ENCODE measurements around the gene WDR1. TPM values are rescaled to one million over a fixed set of nuclear protein-coding genes. Genes with fewer than 3 reads are reported as not detected.

The WDR1 gene
- polyA plus RNA-seq, 6 donors from 2014 or later, result 145 to 210 (median 186) TPM

- H3K4me3 Mint-ChIP-seq, result peak overlapping the region in 3 of 8 donors; percentile 5 to 41 (median 17)
- H3K27ac Mint-ChIP-seq, result peak overlapping the region in 2 of 6 donors; percentile 9 to 10
- H3K9me3 Mint-ChIP-seq, result no peaks in the 10 kb centered on the region
- H3K27me3 Mint-ChIP-seq, result peaks cover 0 to 24% (median 0%) of the 10 kb centered on the region in 3 donors
- H3K4me1 Mint-ChIP-seq, result peaks cover 11 to 22% (median 13%) of the 10 kb centered on the region in 3 donors
- H3K36me3 Mint-ChIP-seq, result no peaks in the 10 kb centered on the region
- peak; percentile 58 to 83 for ATAC-seq (ENCODE audit: low read depth in 2 of 2)
- no peak for DNase-seq
Measured at GRCh38 chr4:10033191-10033881, 83.3 kb downstream of the WDR1 start.

DNA sequence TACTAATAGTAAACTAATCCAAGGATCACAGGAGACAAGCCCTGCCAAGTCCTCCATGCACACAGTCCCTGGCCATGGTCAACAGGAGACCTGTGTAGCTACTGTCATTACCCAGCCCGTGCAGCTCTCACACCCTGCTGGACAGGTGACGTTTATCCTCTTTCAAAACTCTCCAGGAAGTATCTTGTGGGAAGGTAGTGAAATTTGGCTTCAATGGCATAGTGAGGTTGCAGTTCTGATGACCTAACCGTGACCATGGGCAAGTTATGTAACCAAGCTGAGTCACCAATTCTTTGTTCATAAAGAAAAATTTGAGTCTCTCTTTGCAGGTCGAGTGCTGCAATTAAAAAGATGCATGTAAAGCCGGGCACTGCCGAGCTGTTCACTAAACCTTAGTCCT is 84.0 kb downstream of the WDR1 start:
- DNase-seq, result no peak
- peaks cover 11 to 22% (median 13%) of the 10 kb centered on the region in 3 donors for H3K4me1 Mint-ChIP-seq
- H3K9me3 Mint-ChIP-seq, result no peaks in the 10 kb centered on the region
- H3K36me3 Mint-ChIP-seq, result no peaks in the 10 kb centered on the region
- no peak for ATAC-seq (ENCODE audit: low read depth in 2 of 2)
- peaks cover 0 to 29% (median 5%) of the 10 kb centered on the region in 3 donors for H3K27me3 Mint-ChIP-seq
- no peak overlapping the region for H3K4me3 Mint-ChIP-seq
- peak overlapping the region in 1 of 6 donors; percentile 4 for H3K27ac Mint-ChIP-seq

DNA sequence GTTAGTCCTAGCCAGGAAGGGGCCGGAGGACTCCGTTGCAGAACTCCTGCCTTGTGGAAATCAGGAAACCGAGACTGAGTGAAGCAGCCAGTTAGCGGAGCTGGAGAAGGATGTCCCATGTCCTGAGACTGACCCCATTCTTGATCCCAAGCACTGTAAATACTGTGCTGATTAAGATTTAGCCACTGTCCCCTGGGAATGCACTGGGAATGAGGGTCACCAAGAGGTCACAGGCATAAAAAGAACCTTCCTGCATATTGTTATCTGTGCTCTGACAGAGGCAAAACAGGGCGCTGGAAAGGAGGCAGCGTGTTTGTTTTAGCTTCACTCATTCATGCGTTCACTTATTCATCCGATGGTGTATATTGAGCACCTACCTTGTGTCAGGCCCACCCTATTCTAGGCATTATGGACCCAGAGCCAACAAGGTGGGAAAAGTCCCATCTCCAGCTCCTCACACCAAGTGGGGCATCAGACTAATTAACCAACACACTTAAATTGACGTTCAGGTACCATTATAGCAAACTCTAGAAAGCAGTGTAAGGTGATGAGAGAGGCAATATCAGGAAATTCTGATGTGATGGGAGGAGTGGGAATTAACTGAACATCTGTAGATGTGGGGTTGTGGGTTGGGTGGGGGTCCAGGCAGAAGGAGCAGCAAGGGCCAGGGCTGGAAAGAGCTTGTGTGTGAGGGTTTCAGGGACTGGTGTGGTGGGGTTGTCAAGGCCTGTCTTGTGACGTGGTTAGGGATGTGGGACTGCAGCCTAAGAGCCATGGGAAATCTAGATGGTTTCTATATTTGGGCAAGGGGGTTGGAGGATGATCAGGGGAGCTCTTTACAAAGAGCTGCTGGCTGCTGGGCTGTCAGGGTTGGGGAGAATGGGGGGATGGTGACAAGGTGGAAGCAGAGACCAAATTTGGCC is 84.7 kb downstream of the WDR1 start:
- ATAC-seq (ENCODE audit: low read depth in 2 of 2) (no peak), DNase-seq (no peak)
- Mint-ChIP-seq H3K27ac (peak overlapping the region in 1 of 6 donors; percentile 29), H3K4me3 (no peak overlapping the region), H3K9me3 (no peaks in the 10 kb centered on the region), H3K4me1 (peaks cover 11 to 22% (median 13%) of the 10 kb centered on the region in 3 donors), H3K27me3 (peaks cover 4 to 36% (median 12%) of the 10 kb centered on the region in 3 donors), H3K36me3 (no peaks in the 10 kb centered on the region)

DNA sequence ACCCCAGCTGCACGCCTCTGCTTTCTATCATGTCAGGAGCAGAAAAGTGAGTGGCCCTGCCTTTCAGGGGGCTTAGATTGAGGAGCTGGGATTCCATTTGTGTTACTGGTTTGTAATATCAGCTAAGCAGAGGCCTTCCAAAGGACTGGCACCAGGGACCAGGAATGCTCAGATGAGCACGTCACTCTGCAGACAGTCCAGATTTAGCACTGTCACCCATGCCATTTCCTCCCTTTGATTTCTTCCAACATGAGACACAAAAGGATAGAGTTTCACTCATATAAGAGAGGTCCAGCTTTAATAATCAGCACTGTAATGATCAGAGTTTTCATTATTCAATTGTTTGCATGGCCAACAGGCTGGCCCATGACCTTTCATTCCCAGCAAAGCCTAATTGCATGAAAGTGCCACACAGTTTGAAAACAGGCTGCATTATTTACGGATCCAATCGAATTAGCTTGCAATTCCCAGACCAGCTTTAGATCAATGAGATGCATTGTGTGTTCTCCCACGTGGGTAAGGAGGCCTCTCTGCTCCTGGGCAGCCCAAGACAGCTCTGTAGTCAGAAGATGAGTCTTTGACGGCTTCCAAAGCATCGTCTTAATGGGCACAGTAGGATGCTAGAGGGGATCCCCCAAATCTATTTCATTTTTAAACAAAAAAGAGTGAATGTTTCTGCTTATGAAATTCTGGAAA is 85.5 kb downstream of the WDR1 start:
- Mint-ChIP-seq H3K4me3 (no peak overlapping the region), H3K9me3 (no peaks in the 10 kb centered on the region), H3K27ac (peak overlapping the region in 1 of 6 donors; percentile 29), H3K36me3 (no peaks in the 10 kb centered on the region), H3K4me1 (peaks cover 11 to 22% (median 13%) of the 10 kb centered on the region in 3 donors), H3K27me3 (peaks cover 4 to 40% (median 17%) of the 10 kb centered on the region in 3 donors)
- DNase-seq (no peak), ATAC-seq (ENCODE audit: low read depth in 2 of 2) (no peak)

DNA sequence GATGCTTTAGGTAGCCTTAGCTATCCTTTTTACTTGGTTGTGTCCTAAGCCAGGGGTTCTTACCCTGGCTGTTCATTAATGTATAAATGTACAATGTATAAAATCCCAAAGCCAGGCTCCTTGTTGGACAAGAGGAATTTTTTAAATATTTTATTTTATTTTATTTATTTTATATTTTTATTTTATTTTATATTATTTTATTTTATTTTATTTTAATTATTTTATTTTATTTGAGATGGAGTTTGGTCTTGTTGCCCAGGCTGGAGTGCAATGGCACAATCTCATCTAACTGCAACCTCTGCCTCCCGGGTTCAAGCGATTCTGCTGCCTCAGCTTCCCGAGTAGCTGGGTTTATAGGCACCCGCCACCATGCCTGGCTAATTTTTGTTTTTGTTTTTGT is 87.2 kb downstream of the WDR1 start:
- Mint-ChIP-seq H3K36me3 (no peaks in the 10 kb centered on the region), H3K27ac (no peak overlapping the region), H3K4me3 (no peak overlapping the region), H3K27me3 (peaks cover 4 to 40% (median 23%) of the 10 kb centered on the region in 3 donors), H3K4me1 (peaks cover 11 to 22% (median 13%) of the 10 kb centered on the region in 3 donors), H3K9me3 (no peaks in the 10 kb centered on the region)
- no peak for ATAC-seq (ENCODE audit: low read depth in 2 of 2)
- DNase-seq, result no peak

DNA sequence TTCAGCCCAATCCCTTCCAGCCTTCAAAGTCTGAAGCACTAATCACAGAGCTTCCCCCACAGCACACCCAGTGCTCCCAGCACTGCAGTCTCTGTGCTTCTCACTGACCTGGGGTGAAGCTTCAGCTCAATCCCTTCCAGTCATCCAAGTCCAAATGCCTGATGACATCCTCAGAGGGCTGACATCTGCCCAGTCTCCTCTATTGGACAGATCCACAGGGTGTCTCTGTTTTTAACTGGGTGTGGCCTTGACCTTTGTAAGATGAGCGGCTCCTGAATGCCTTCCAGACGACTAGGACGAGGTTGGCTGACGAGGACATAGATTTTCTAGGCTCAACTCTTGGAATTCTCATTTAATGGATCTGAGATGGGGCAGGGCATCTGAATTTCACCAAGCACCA is 87.7 kb downstream of the WDR1 start:
- Mint-ChIP-seq H3K9me3 (no peaks in the 10 kb centered on the region), H3K4me3 (no peak overlapping the region), H3K27ac (no peak overlapping the region), H3K36me3 (no peaks in the 10 kb centered on the region), H3K27me3 (peaks cover 4 to 40% (median 23%) of the 10 kb centered on the region in 3 donors), H3K4me1 (peaks cover 12 to 24% (median 15%) of the 10 kb centered on the region in 3 donors)
- ATAC-seq (ENCODE audit: low read depth in 2 of 2), result no peak
- DNase-seq, result no peak

DNA sequence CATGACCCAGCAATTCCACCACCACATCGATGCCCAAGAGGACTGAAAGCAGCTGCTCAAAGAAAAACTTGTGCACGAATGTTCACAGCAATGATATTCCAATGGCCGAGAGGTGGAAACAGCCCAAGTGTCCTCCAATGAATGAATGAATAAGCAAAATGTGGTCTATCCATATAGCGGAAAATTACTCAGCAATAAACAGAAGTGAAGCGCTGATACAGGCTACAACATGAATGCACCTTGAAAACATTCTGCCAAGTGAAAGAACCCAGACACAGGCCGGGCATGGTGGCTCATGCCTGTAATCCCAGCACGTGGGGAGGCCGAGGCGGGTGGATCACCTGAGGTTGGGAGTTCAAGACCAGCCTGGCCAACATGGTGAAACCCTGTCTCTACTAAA is 90.1 kb downstream of the WDR1 start:
- Mint-ChIP-seq H3K27me3 (peaks cover 4 to 23% (median 21%) of the 10 kb centered on the region in 3 donors), H3K4me1 (peaks cover 19 to 23% (median 22%) of the 10 kb centered on the region in 3 donors), H3K27ac (no peak overlapping the region), H3K9me3 (no peaks in the 10 kb centered on the region), H3K36me3 (no peaks in the 10 kb centered on the region), H3K4me3 (no peak overlapping the region)
- ATAC-seq (ENCODE audit: low read depth in 2 of 2), result no peak
- DNase-seq, result no peak

DNA sequence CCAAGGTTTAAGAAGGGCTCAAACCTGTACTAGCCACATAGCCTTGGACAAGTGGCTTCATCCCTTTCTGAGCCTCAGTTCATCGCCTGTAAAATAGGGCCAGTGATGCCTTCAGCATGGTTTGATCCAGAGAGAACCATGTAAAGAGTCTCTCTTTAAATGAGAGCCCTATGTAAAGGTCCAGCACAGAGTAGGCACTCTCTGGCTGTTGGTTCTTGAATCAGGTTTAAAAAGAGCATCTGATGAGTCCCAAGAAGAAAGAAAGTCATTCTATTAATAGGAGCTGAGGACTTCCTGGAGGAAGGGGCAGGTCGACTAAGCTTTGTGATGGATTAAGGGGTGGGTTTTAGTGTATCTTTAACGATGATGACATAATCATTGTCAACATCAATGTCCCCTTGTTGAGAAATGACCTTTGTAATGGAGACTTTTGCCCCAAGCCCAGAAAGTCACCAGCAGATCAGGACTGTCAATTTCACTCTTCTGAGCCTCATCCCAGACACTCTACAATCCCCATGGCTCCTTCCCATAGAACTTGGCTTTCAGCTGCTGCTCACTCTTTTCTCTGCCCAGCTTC is 91.3 kb downstream of the WDR1 start:
- DNase-seq (no peak), ATAC-seq (ENCODE audit: low read depth in 2 of 2) (no peak)
- H3K4me1 Mint-ChIP-seq, result peaks cover 22 to 33% (median 23%) of the 10 kb centered on the region in 3 donors
- no peak overlapping the region for H3K27ac Mint-ChIP-seq
- H3K27me3 Mint-ChIP-seq, result peaks cover 4 to 23% (median 21%) of the 10 kb centered on the region in 3 donors
- no peaks in the 10 kb centered on the region for H3K9me3 Mint-ChIP-seq
- H3K36me3 Mint-ChIP-seq, result no peaks in the 10 kb centered on the region
- no peak overlapping the region for H3K4me3 Mint-ChIP-seq

Other genes starting within 250 kb of the WDR1 start
- 1 to 10 TPM in 3 of 6 donors, under 1 TPM in 2, not detected in 1; 0.52 to 1.4 (median 1.3) TPM for gene SLC2A9, start 95.3 kb downstream of the WDR1 start, polyA plus RNA-seq (ENCODE audit: low read depth in 6 of 6)

All from naive B cell (primary cell).